Brain pericyte (primary cell): Measurements from ENCODE around the gene ZSWIM6.
A peak's percentile ranks its signal among the peaks of the same experiment; 100 is the strongest.
"Not testable (repeated sequence)": the region's sequence is repeated elsewhere in the genome, so short reads cannot be mapped to it uniquely, and the experiment has no call there.

Source experiments
- DNase-seq: peaks from one replicate; pipeline ENCODE4 v3.0.0-alpha.2; 2012; ENCODE audit warnings: low read depth, low spot score

ZSWIM6 gene

DNA sequence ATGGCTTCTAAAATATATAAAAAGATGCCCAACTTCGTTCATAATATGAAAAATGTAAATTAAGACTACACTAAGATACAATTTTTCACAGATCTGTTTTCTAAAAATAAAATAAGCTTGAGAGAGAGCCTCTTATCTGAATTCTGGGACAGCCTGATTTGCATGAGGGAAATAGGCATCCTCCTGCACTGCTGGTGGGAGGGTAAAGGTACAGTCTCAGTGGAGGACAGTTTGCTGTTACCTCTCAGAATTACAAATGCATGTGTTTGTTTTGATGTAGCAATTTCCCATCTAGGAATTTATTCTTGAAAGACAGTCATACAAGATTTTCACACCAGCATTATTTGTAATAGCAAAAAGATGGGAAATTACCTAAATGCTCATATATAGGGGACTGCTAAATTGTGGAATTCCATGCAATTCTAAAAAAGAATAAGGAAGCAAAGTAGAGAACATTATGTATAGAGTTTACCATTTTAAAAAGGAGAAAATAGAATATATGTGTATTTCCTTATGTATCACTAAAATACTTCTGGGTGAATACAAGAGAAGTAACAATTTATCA, 75.7 kb downstream of the ZSWIM6 start:
- DNase-seq: no peak

GRCh38 chr5:61408476-61409168, 76.6 kb downstream of the ZSWIM6 start:
- DNase-seq: peak; percentile 98

DNA sequence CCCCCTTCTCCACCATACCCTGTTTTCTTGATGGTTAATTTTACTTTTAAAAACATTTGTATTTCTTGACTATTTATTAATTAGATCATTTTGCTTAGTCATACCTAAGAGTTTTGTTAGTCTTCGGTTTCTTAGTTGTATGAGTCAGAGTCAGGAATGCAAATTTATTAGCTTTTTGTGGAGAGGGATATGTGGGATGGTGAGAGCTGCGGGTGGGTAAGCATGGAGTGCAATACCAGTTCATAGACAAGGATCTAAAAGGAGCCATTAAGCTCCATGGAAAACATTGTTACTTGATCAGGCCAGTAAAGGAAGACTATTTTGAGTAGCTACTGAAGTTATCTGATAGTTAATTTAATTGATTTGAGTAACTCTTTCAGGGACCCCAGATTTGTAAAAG, 77.5 kb downstream of the ZSWIM6 start:
- DNase-seq: peak; percentile 71

DNA sequence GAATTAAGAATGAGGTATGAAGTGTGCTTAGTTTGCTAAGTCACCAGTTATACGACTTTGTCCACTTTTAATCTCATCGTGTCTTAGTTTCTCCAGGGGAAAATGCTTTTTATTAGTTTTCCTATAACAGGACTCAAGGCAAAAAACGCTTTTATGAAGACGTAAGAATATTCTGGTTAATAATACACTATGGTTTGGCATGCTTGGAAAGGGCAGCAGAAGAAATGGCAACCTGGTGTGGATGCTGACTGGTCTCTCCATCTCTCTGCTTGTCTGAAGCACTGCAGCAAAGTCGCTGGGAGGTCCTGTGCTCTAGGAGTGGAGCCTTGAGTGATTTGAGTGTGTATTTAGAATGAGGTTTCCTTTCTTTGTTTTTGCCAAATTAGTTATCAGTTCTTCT, 78.8 kb downstream of the ZSWIM6 start:
- DNase-seq: no peak

DNA sequence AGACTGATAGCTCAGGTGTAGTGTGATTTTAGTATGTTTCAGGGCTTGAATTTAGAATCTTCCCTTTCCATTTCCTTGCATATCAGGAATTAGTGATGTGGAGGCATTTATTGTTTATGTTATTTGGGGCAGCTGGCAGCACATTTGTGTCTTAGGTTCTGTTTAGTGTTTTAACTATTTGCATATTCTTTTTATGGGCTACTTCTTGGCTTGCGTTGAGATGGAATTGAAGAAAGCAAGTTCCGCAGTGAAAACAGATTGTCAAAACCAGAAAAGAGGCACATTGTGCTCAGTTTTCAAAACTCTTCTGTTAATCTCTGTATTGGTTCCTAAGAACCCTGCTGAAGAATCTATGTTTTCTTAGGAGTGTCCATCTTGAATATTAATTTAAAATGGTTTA, 80.3 kb downstream of the ZSWIM6 start:
- DNase-seq: no peak

GRCh38 chr5:61413205-61413604, 81.1 kb downstream of the ZSWIM6 start:
- DNase-seq: not testable (repeated sequence)

DNA sequence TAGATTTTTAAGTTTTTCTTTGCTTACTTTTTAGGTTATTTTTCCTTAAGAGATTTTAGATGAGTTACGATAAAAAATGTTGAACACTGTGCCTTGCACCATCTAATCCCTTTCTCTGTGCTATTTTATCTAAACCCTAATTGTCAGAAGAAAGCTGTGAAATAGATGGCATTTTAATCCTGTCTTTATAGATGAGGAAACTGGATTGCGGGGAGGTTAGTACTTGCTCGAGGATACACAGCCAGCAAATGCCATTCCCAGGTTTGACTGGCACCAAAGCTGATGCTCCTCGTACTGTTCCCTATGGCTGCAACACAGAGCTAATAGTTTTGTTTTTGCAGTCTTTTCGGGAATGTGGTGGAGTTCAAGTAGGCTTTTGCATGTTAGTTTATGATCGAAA, 82.7 kb downstream of the ZSWIM6 start:
- no peak for DNase-seq

DNA sequence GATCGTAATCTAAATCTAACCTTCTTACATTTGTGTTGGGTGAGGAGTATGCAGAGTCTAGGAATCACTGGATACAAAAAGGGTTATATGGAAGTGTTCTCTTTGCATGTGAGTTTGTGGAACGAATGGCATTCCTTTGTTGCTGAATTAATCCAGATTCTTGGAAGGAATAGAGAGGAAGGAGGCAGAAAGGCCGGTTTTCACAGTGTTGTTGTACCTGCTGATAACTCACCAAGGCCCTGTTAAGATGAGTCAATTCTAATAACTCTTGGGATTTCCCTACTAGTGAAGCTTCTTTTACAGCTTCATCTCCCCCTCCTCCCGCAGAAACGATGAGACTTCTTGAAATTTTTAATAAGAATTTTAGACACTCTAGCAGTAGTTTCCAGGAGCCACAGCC, 84.0 kb downstream of the ZSWIM6 start:
- no peak for DNase-seq

- DNase-seq: no peak
These were observed 84.4 kb downstream of the ZSWIM6 start for GRCh38 chr5:61416420-61416819.

DNA sequence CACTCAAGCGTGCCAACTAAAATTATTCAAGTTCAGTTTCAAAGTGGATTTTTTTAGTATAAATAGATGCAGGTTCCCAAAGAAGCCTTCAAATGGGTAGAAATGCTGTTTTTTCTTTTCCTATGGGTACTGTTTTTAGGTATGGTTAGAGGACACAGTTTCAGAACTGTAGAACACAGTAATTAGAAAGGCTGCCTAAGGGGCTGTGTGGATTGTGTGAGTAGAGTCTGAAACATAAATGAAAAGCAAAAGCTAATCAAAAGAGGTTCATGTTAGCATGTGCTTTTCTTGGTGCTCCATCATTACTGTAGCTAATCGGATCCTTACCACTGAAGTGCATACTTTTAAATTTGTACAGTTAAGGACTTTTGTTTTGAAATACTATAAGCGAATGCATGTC, 85.3 kb downstream of the ZSWIM6 start:
- DNase-seq: no peak

DNA sequence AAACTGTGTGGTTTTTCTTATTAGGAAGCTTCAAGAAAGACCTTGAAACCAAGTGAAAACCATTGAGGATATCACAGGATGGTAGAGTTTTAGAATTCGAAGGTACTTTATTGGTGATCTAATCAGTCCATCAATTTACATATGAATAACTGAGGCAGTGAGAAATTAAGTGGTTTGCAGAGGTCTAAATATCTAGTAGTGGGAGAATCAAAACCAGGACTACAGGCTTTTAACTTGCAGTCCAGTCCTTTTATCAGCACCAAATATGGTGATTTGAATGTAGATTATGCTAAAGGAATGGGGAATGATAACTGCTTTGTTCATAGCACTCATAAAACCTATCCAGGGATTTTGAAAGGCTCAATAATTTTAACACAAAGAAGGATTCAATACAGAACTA, 85.8 kb downstream of the ZSWIM6 start:
- DNase-seq: no peak

GRCh38 chr5:61419106-61419505, 87.0 kb downstream of the ZSWIM6 start:
- DNase-seq: no peak

DNA sequence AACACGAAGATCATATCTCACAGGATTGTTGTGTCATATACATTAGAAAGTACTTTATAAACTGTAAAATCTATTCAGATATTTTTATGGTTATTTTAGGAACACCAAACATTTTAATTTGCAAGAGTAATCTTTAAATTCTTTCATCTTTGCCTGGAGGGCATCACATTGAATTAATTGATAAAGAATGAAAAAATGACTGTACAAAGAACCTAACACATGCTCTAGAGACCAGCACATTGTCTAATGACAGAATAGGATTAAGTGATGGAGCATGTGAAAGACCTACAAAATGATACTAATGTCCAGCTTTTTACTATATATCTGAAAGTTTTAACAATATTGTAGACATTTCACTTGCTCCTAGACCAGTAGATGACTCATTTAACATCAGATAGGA, 88.0 kb downstream of the ZSWIM6 start:
- DNase-seq: no peak

GRCh38 chr5:61421262-61421661, 89.2 kb downstream of the ZSWIM6 start:
- DNase-seq: not testable (repeated sequence)

DNA sequence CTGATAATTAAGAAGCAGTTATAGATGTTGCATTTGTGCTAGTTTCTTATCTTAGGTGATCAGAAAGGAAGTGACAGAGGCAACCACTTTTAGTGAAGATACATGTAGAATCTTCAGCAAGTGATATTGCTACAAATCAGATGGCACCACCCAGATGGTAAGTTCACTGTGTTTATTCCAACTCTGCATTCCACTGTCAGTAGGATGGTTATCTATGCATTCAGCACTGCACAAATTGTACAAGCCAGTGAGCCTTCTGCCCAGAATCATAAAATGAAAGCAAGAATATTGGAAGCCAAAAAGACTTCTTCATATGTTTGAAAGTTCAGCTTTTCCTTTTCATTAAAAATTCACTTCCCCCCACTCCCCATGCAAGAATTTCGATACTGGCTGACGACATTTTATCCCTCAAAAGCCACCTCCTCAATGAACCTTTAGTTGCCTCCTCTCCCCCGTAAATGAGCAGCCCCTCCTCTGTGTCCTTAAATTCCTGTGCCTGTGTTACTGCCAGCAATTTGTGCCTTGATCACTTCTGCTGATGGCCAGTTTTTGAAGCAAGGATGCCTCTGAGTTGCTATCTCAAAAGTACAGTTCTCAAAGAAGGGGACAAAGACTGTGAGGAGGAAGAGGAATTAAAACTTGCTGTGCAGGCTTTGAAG, 91.6 kb downstream of the ZSWIM6 start:
- DNase-seq: no peak

- no peak for DNase-seq
These were observed 93.9 kb downstream of the ZSWIM6 start for GRCh38 chr5:61425918-61426317.

DNA sequence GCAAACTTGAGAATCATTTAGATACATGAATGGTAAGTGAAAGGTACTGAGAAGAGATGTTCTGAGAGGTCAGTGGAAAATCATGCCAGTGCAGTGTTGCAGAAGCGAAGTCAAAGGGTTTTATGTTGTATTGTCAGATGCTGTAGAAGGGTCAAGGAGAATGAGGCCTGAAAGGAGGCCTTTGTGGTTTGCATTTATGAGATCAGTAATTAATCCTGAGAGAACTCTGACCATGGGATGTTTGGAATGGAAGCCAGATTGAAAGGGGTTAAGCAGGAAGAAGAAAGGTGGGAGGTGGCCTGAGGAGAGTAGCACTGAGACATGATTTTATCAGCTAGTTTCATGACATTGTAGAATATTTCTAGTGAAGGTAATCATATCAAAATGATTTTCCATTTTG, 97.8 kb downstream of the ZSWIM6 start:
- no peak for DNase-seq

GRCh38 chr5:61431923-61432620, 100.0 kb downstream of the ZSWIM6 start:
- DNase-seq: no peak

DNA sequence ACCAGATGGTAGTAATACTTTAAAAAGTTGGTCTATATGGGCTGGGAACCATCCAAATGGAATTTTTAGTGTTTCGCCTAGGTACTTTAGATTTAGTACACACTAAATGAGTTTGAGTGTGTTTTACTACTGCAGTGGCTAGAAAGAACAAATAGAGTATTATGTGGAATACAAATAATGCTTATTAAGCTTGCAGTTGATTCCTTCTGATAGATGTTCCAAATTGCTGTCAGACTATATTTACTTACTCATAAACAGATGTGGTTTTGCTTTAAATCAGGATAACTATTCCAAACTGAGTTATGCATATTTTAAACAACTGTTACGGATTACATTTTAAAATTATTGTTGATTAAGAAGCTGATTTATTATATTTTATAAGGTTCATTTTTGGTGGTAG, 103.3 kb downstream of the ZSWIM6 start:
- no peak for DNase-seq

GRCh38 chr5:61438298-61438970, 106.4 kb downstream of the ZSWIM6 start:
- DNase-seq: no peak

DNA sequence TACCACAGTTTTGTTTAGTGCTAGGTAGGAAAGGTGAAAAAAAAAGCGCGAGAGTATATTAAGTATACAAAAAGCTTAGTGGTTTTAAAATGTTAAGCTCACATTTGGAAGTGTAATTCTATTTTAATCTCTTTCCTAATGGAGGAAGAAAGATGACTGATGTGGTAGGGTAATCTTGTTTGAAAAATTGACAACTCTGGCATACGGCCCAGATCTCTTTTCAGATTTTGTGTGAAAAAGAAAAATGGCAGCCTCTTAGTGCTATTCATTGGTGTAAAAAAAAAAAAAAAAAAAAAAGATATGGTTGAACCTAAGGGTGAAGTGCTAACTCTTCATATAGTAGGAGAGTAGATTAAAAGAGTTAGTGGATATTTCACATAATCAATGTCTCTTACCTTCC, 108.0 kb downstream of the ZSWIM6 start:
- DNase-seq: no peak

DNA sequence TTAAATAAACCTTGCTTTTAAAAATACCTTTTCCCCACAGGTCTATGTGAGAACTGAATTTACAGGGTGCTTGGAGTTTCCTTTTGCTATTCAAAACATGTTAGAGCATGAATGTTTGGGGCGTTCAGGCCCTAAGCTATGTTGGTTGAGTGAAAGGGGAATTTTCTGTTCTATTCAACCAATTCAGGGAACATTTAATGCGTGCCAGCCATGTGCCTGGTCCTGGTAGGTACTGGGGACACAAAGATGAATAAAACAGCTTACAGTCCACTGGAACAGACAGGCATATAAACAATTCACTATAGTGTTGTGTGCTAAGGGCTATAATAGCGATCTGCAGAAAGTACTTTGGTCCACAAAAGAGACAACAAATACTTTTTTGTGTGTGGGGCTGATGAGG, 108.5 kb downstream of the ZSWIM6 start:
- DNase-seq: no peak
